ENCODE measurements around the gene WDR54. TPM values are rescaled to one million over a fixed set of nuclear protein-coding genes. Genes with fewer than 3 reads are reported as not detected.

Gene WDR54
- total RNA-seq, 4 donors from 2014 or later, result 2.3 to 7.0 TPM; not detected in 2

DNA sequence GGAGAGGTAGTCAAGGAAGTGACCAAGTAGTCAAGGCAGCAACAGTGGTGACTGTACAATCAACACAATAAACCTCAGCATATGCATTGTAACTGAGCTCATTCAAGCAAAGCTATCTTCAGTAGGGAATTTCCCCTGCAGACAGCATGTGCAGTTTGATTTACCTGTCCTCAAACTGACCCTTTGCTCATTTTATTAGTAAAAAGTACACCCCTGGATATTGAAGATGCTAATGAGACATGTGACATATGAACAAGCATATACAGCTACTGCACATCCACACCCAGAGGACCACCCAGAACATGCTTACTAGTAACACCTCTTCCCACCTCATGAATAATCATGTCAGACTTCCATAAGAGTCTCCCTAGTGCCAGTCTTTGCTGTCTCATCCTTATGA, 15.5 kb upstream of the WDR54 start:
- Histone ChIP-seq H3K4me3 (no peak overlapping the region), H3K27me3 (no peaks in the 10 kb centered on the region), H3K27ac (no peak overlapping the region), H3K4me1 (no peaks in the 10 kb centered on the region), H3K36me3 (no peaks in the 10 kb centered on the region), H3K9me3 (no peaks in the 10 kb centered on the region)
- DNase-seq, result no peak
- intact Hi-C loops (cut with DNase I; ENCODE audit: low total_unique reads) (no loop called here), in situ Hi-C loops (cut with MboI; ENCODE audit: low pct_ligation_motif_present in 1 of 4, low pct_unique_long_range_greater_than_20kb in 1 of 4, low sequenced_read_pairs in 3 of 4) (no loop called here)
- no peak for TF ChIP-seq POLR2A (IDR thresholded peaks at IDR 0.05)

DNA sequence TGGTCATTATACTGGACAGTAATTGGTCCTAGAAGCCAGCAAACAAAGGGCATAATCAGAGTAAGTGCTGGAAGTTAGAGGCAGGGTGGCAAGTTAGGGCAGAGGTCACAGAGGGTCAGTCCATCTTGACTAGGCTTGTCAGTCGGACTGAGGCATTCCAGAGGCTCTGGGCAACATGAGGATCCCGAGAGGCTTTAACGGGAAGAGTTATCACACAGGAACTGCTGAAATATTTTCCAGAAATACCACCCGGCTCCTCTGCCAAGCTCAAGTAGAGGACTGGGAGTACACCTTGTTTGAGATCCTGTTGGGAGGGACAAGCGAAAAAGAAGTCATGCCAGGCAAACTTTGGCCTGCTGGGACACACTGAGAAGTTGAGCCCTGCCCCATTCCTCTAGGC, 13.8 kb upstream of the WDR54 start:
- intact Hi-C loops (cut with DNase I; ENCODE audit: low total_unique reads), result no loop called here
- DNase-seq, result no peak
- WGBS, 2 donors (ENCODE audit: low coverage in 1 of 2), result 70 to 74% methylated on average over 4 to 5 of the region's 5 CpGs
- in situ Hi-C loops (cut with MboI; ENCODE audit: low pct_ligation_motif_present in 1 of 4, low pct_unique_long_range_greater_than_20kb in 1 of 4, low sequenced_read_pairs in 3 of 4), result no loop called here
- no peaks in the 10 kb centered on the region for H3K9me3 ChIP-seq
- H3K36me3 ChIP-seq, result no peaks in the 10 kb centered on the region
- no peaks in the 10 kb centered on the region for H3K27me3 ChIP-seq
- no peak overlapping the region for H3K4me3 ChIP-seq
- no peak for TF ChIP-seq POLR2A (IDR thresholded peaks at IDR 0.05)
- no peak for TF ChIP-seq CTCF (IDR thresholded peaks at IDR 0.05)
- TF ChIP-seq POLR2AphosphoS5 (IDR thresholded peaks at IDR 0.05), result no peak
- no peak for TF ChIP-seq EP300 (IDR thresholded peaks at IDR 0.05; ENCODE audit: low read depth)
- no peaks in the 10 kb centered on the region for H3K4me1 ChIP-seq
- no peak overlapping the region for H3K27ac ChIP-seq

DNA sequence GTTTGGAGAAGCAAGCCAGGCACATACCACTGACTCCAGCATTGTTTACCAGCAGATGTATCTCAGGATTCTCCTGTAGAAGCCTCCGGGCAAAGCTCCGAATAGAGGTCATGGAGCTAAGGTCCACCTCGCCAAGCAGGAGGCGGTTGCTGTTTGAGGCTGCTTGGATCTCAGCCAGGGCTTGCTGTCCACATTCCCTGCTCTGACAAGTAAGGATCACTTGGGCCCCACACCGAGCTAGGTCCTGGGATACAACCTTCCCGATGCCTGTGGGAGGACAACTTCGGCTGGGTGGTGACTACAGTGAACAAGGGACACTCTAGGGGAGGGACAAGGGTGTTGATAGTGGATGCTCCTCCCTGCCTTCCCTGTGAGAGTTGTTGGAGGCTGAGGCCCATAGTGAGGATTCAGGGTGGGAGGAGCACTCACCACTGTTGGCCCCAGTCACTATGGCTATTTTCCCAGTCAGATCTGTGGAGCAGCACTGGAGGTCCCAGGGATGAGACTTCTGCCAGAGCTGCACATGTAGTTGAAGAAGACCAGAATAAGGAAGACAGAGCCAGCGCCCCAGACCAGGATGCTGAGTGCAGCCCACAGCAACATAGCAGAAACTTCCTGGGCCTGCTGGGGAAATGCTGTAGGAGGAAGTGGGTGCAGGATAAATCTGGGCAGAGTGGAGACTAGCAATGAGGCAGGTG, 8.4 kb upstream of the WDR54 start:
- WGBS, 2 donors (ENCODE audit: low coverage in 1 of 2), result 48 to 60% methylated on average over 1 to 8 of the region's 8 CpGs
- intact Hi-C loops (cut with DNase I; ENCODE audit: low total_unique reads) (no loop called here), in situ Hi-C loops (cut with MboI; ENCODE audit: low pct_ligation_motif_present in 1 of 4, low pct_unique_long_range_greater_than_20kb in 1 of 4, low sequenced_read_pairs in 3 of 4) (no loop called here)
- Histone ChIP-seq H3K4me1 (peaks cover 3 to 15% (median 10%) of the 10 kb centered on the region in 4 donors), H3K27me3 (no peaks in the 10 kb centered on the region), H3K27ac (no peak overlapping the region), H3K9me3 (no peaks in the 10 kb centered on the region), H3K4me3 (no peak overlapping the region), H3K36me3 (no peaks in the 10 kb centered on the region)
- no peak for DNase-seq
- TF ChIP-seq EP300 (IDR thresholded peaks at IDR 0.05; ENCODE audit: low read depth), result no peak
- no peak for TF ChIP-seq POLR2A (IDR thresholded peaks at IDR 0.05)
- no peak for TF ChIP-seq POLR2AphosphoS5 (IDR thresholded peaks at IDR 0.05)
- no peak for TF ChIP-seq CTCF (IDR thresholded peaks at IDR 0.05)

DNA sequence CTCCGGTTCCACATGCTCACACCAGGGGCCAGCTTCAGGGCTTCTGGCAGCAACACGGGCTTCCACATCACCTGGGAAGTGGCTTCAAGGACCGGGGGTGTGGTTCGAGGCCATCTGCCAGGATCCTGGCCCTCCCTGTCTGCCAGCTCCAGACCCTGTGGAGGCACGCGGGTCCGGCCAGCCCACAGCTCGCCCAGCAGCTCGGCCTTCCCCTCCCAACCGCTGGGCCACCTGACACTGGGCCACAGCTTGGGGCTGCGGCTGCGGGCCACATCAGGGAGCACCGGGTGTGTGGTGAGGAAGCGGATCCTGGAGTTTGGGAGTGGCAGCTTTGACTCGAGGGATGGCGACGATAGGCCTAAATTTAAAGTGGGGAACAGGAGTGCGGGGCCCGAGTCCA, 7.1 kb upstream of the WDR54 start:
- no peaks in the 10 kb centered on the region for H3K36me3 ChIP-seq
- no peak for DNase-seq
- intact Hi-C loops (cut with DNase I; ENCODE audit: low total_unique reads), result no loop called here
- TF ChIP-seq EP300 (IDR thresholded peaks at IDR 0.05; ENCODE audit: low read depth) (no peak), CTCF (IDR thresholded peaks at IDR 0.05) (no peak), POLR2A (IDR thresholded peaks at IDR 0.05) (no peak), POLR2AphosphoS5 (IDR thresholded peaks at IDR 0.05) (no peak)
- WGBS, 2 donors (ENCODE audit: low coverage in 1 of 2), result 79% methylated on average over 19 of the region's 19 CpGs; no CpG with 5 or more reads in 1 of the 2 donors
- no peaks in the 10 kb centered on the region for H3K27me3 ChIP-seq
- no peaks in the 10 kb centered on the region for H3K9me3 ChIP-seq
- peak overlapping the region; percentile 29 to 52 (median 40) for H3K4me3 ChIP-seq
- peaks cover 3 to 15% (median 10%) of the 10 kb centered on the region in 4 donors for H3K4me1 ChIP-seq
- in situ Hi-C loops (cut with MboI; ENCODE audit: low pct_ligation_motif_present in 1 of 4, low pct_unique_long_range_greater_than_20kb in 1 of 4, low sequenced_read_pairs in 3 of 4), result no loop called here
- H3K27ac ChIP-seq, result peak overlapping the region in 3 of 4 donors; percentile 49 to 71 (median 50)

Data from transverse colon (tissue), 4 donors.